Caco-2 (cell line): ENCODE data around the gene TUBA3D. TPM values are rescaled to one million over a fixed set of nuclear protein-coding genes. Genes with fewer than 3 reads are reported as not detected.
"Not testable (repeated sequence)": the region's sequence is repeated elsewhere in the genome, so short reads cannot be mapped to it uniquely, and the experiment has no call there.

Experiments used
- Bru-seq: library from RNA; stranded (reverse); fragments of 400-500 nt; gene quantifications from one replicate; lab custom pipeline; 2021; lab: Mats Ljungman, UMichigan
- BruChase-seq, 2 experiments: library from RNA; stranded (reverse); fragments of 400-500 nt; gene quantifications; one replicate each; lab custom pipeline; 2021; lab: Mats Ljungman, UMichigan
- BruUV-seq: library from RNA; stranded (reverse); fragments of 400-500 nt; replicated peaks from 2 replicates; lab custom pipeline; 2021; lab: Mats Ljungman, UMichigan
- CTCF ChIA-PET: fragments of 300-600 bp; sonication (Branson Sonifier 250); formaldehyde crosslinking; loops from one replicate; lab custom pipeline; 2022; ENCODE audit warnings: antibody characterized with exemption; lab: Charles Lee
- POLR2A ChIA-PET: fragments of 300-600 bp; sonication (Branson Sonifier 250); formaldehyde crosslinking; loops from one replicate; lab custom pipeline; 2022; ENCODE audit warnings: antibody characterized with exemption; lab: Charles Lee
- DNase-seq, 2 experiments: peaks; one replicate each; pipeline versions ENCODE4 v3.0.0 to v3.0.0-alpha.2; 2020 to 2022
- H3K27me3 ChIP-seq: replicated peaks from 2 replicates; pipeline ENCODE4 v1.6.0; 2011; ENCODE audit warnings: low read length; ENCODE audit not compliant: control insufficient read depth, insufficient read depth
- H3K36me3 ChIP-seq: 2 replicates; pipeline ENCODE4 v1.5.1; 2011; ENCODE audit warnings: low read length; ENCODE audit not compliant: control insufficient read depth, insufficient read depth
- H3K4me1 ChIP-seq: fragments of 250-450 bp; sonication (Bioruptor Pico); 2 replicates; pipeline ENCODE4 v1.5.1; 2020; ENCODE audit warnings: mild to moderate bottlenecking
- H3K4me3 ChIP-seq: 2 replicates; pipeline ENCODE4 v1.5.1; 2011; ENCODE audit warnings: low read depth, mild to moderate bottlenecking, control low read depth, low read length
- H3K9me3 ChIP-seq: fragments of 250-450 bp; sonication (Bioruptor Pico); 2 replicates; pipeline ENCODE4 v1.5.1; 2020; ENCODE audit warnings: mild to moderate bottlenecking, moderate library complexity
- H3K27ac Mint-ChIP-seq: one replicate; pipeline ENCODE4 v1.8.0; 2022; ENCODE audit warnings: mixed read lengths; ENCODE audit not compliant: unreplicated experiment
- H3K27me3 Mint-ChIP-seq: one replicate; pipeline ENCODE4 v1.8.0; 2022; ENCODE audit warnings: mixed read lengths; ENCODE audit not compliant: insufficient read depth, unreplicated experiment
- H3K36me3 Mint-ChIP-seq: one replicate; pipeline ENCODE4 v1.8.0; 2022; ENCODE audit warnings: mild to moderate bottlenecking, mixed read lengths; ENCODE audit not compliant: insufficient read depth, unreplicated experiment
- H3K4me1 Mint-ChIP-seq: one replicate; pipeline ENCODE4 v1.8.0; 2022; ENCODE audit warnings: low read depth, mixed read lengths; ENCODE audit not compliant: unreplicated experiment
- H3K4me3 Mint-ChIP-seq: one replicate; pipeline ENCODE4 v1.8.0; 2022; ENCODE audit warnings: mild to moderate bottlenecking, moderate library complexity, mixed read lengths; ENCODE audit not compliant: unreplicated experiment
- H3K9me3 Mint-ChIP-seq: one replicate; pipeline ENCODE4 v1.8.0; 2022; ENCODE audit warnings: mixed read lengths; ENCODE audit not compliant: unreplicated experiment
- intact Hi-C: fragments of 100-400 bp; cut with micrococcal nuclease; formaldehyde crosslinking; loops from one replicate; pipeline ENCODE4 v1.10.0; 2022; ENCODE audit not compliant: unreplicated experiment
- long read RNA-seq: library from polyadenylated mRNA; stranded (forward); transcript quantifications from one replicate; pipeline ENCODE4 v2.0.0, GENCODE V29; 2022
- total RNA-seq: library from RNA; stranded (reverse); gene quantifications from 2 replicates; pipeline ENCODE4 v1.2.3, GENCODE V29; 2022
- TF ChIP-seq, protein P1 (sequence below), 2 experiments: fragments of 200-600 bp in 1 of 2; IDR thresholded peaks; 1 replicate in 1 of 2; 2 replicates in 1 of 2; pipeline versions ENCODE4 v1.5.1 to v1.8.0; 2011 to 2022; ENCODE audit warnings: antibody characterized with exemption in 1 of 2, control low read depth in 1 of 2, inconsistent platforms in 1 of 2, low read depth in 1 of 2, low read length in 1 of 2, mild to moderate bottlenecking in 1 of 2, moderate library complexity in 1 of 2; ENCODE audit not compliant: insufficient read depth in 1 of 2, severe bottlenecking in 1 of 2, unreplicated experiment in 1 of 2

Gene TUBA3D
- total RNA-seq (0.23 TPM in 1 of 2 replicates, not detected in the other), Bru-seq, nascent RNA (not detected), BruChase-seq, experiment 1, labeled RNA remaining after a 2-hour chase (percentile 10 among the genes with signal in this experiment), BruChase-seq, experiment 2, labeled RNA remaining after a 6-hour chase (percentile 15 among the genes with signal in this experiment)
- long read RNA-seq, partial matches to known transcripts, result 2 of 2 reads
- long read RNA-seq, other reads (novel, unspliced or antisense), result 0 of 2 reads

DNA sequence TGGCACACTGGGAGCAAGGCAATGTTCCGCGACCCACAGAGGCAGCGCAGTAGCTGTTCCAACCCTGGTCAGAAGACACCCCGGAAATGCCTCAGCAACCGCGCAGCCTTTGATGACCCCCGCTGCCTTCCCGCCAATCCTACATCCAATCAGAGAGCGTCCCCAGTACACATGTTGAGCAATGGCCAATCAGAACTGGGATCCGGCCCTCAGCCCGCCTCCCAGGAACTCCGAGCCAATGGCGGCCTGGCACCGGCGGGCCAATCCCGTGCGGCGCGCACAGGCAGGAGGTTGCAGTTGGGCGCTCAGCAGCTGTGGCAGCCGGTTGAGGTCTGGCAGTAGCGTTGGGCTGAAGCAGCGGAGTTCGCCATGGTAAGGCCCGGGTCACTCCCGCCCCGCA, at the start of gene TUBA3D:
Gene TUBA3D, plus strand, starts transcription at position 289 of the 400 bp plus-strand sequence. Its CDS starts 81 bp downstream, at position 370.
- no peak for DNase-seq
- ChIA-PET CTCF (interaction anchor here (0.7 kb wide), 1 partner anchor 353 kb away, joined by 11 read pairs; no protein-coding TSS in a partner anchor), POLR2A (no interaction called here)
- Histone ChIP-seq H3K9me3 (no peaks in the 10 kb centered on the region), H3K36me3 (no peaks in the 10 kb centered on the region), H3K27me3 (no peaks in the 10 kb centered on the region), H3K4me3 (no peak within 1 kb of the TSS), H3K4me1 (peaks cover 3% of the 10 kb centered on the region)
- Mint-ChIP-seq H3K27me3 (no peaks in the 10 kb centered on the region), H3K9me3 (no peaks in the 10 kb centered on the region), H3K36me3 (no peaks in the 10 kb centered on the region), H3K27ac (no peak within 1 kb of the TSS), H3K4me1 (no peaks in the 10 kb centered on the region), H3K4me3 (no peak within 1 kb of the TSS)
- BruUV-seq, result no TSS peak
- TF ChIP-seq, protein P1, sequence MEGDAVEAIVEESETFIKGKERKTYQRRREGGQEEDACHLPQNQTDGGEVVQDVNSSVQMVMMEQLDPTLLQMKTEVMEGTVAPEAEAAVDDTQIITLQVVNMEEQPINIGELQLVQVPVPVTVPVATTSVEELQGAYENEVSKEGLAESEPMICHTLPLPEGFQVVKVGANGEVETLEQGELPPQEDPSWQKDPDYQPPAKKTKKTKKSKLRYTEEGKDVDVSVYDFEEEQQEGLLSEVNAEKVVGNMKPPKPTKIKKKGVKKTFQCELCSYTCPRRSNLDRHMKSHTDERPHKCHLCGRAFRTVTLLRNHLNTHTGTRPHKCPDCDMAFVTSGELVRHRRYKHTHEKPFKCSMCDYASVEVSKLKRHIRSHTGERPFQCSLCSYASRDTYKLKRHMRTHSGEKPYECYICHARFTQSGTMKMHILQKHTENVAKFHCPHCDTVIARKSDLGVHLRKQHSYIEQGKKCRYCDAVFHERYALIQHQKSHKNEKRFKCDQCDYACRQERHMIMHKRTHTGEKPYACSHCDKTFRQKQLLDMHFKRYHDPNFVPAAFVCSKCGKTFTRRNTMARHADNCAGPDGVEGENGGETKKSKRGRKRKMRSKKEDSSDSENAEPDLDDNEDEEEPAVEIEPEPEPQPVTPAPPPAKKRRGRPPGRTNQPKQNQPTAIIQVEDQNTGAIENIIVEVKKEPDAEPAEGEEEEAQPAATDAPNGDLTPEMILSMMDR (IDR thresholded peaks at IDR 0.05; ENCODE audit: insufficient read depth in 1 of 2, low read depth in 1 of 2, low read length in 1 of 2, severe bottlenecking in 1 of 2, unreplicated experiment in 1 of 2), result no peak
- intact Hi-C loops, result no loop called here

DNA sequence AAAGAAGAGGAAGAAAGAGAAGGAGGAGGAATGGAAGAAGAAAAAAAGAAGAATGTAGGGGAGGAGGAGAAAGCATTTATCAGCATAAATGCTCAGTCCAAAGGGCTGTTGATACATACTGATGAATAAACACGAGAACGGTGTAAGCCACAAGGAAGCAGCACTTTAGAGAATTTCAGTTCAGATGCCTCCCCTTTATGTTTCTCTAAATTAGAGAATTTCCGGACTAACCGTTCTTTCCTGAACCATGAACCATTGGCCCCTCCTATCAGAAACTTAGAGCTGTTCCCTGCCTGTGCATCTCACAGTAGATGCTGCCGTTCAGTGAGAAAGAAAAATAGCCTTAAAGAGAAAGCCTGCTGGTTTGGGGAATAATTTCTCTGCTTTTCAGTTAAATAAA, 49.2 kb upstream of the TUBA3D start:
- Mint-ChIP-seq H3K36me3 (no peaks in the 10 kb centered on the region), H3K27ac (no peak overlapping the region), H3K9me3 (no peaks in the 10 kb centered on the region), H3K4me3 (no peak overlapping the region), H3K4me1 (no peaks in the 10 kb centered on the region), H3K27me3 (peaks cover 29% of the 10 kb centered on the region)
- H3K4me3 ChIP-seq, result no peak overlapping the region
- 0 out of 2 replicates have a peak, but pooled peaks cover 4% of the 10 kb centered on the region for H3K4me1 ChIP-seq
- BruUV-seq, result no TSS peak
- no peak for DNase-seq
- TF ChIP-seq, protein P1 (IDR thresholded peaks at IDR 0.05; ENCODE audit: insufficient read depth in 1 of 2, low read depth in 1 of 2, low read length in 1 of 2, severe bottlenecking in 1 of 2, unreplicated experiment in 1 of 2), result no peak
- H3K36me3 ChIP-seq, result no peaks in the 10 kb centered on the region
- CTCF ChIA-PET, result no interaction called here
- no peaks in the 10 kb centered on the region; the same call in 1 of the 2 replicates for H3K27me3 ChIP-seq
- POLR2A ChIA-PET, result no interaction called here
- H3K9me3 ChIP-seq, result no peaks in the 10 kb centered on the region
- intact Hi-C loops, result no loop called here

DNA sequence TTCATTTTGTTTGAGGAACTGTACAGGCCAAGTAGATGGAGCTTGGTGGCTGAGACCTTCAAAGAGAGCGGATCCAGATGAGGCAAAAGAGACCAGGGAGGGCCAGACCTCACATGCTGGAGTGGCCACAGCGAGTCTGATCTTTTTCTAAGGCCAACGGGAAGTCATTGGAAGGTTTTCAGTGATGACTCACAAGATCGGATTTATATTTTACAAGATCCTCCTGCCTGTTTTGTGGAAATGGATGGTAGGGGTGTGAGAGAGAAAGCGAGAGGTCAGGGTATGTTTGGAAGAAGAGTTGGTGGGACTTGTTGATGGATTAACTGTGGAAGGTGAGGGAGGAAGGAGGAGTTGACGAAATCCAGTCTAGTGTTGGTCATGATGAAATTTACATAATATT, 44.6 kb upstream of the TUBA3D start:
- no peak for DNase-seq
- H3K36me3 Mint-ChIP-seq, result no peaks in the 10 kb centered on the region
- no peak overlapping the region for H3K4me3 Mint-ChIP-seq
- H3K4me1 ChIP-seq, result 0 out of 2 replicates have a peak, but pooled peaks cover 4% of the 10 kb centered on the region
- no TSS peak for BruUV-seq
- H3K27me3 ChIP-seq, result no peaks in the 10 kb centered on the region; the same call in 1 of the 2 replicates
- H3K36me3 ChIP-seq, result no peaks in the 10 kb centered on the region
- H3K4me3 ChIP-seq, result no peak overlapping the region
- intact Hi-C loops, result no loop called here
- no peaks in the 10 kb centered on the region; the same call in 1 of the 2 replicates for H3K9me3 ChIP-seq
- TF ChIP-seq, protein P1 (IDR thresholded peaks at IDR 0.05; ENCODE audit: insufficient read depth in 1 of 2, low read depth in 1 of 2, low read length in 1 of 2, severe bottlenecking in 1 of 2, unreplicated experiment in 1 of 2), result no peak
- POLR2A ChIA-PET, result no interaction called here
- H3K27me3 Mint-ChIP-seq, result peaks cover 31% of the 10 kb centered on the region
- H3K9me3 Mint-ChIP-seq, result no peaks in the 10 kb centered on the region
- no peaks in the 10 kb centered on the region for H3K4me1 Mint-ChIP-seq
- H3K27ac Mint-ChIP-seq, result no peak overlapping the region
- CTCF ChIA-PET, result interaction anchor here (0.7 kb wide), 1 partner anchor 371 kb away, joined by 3 read pairs; no protein-coding TSS in a partner anchor

DNA sequence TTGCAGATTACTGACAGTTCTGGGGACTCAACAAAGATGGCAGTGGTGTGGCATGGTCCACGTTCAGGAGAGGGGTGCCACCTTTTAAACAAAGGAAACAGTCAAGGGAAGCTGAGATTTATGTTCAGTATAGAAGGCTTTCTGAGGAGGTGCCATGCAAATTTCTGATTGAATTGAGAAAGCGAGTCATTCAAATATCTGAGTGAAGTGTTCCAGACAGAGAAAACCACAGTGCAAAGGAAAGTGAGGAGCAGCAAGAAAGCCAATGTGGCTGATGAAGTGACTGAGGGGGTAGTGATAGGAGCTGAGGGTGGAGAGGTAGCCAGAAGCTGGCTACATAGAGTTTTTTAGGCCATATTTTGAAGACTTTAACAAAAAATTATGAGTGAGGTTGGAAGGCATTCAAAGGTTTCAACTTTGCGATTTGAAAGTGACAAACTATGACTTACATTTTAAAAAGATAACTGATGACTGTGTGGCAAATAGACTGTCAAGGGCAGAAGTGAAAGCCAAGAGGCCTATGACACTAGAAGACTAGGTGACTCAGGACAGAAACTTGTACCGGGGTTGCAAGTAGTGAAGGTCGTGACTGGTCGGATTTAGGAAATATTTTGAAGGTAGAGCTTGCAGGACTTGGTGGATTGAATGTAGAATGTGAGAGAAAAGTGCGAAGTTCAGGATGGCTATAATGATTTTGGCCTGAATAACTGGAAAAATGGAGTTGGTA, 35.0 kb upstream of the TUBA3D start:
- H3K4me1 ChIP-seq, H3K4me3 Mint-ChIP-seq, intact Hi-C loops, H3K9me3 Mint-ChIP-seq, H3K36me3 ChIP-seq, POLR2A ChIA-PET, H3K36me3 Mint-ChIP-seq, CTCF ChIA-PET, H3K4me3 ChIP-seq, H3K9me3 ChIP-seq, H3K27me3 ChIP-seq, H3K27ac Mint-ChIP-seq, H3K4me1 Mint-ChIP-seq, DNase-seq, BruUV-seq: not testable (repeated sequence)
- H3K27me3 Mint-ChIP-seq, result peaks cover 12% of the 10 kb centered on the region
